IPS-18c (cell line): ENCODE data around the gene PARPBP.
"Not testable (repeated sequence)": the region's sequence is repeated elsewhere in the genome, so short reads cannot be mapped to it uniquely, and the experiment has no call there.

ENCODE experiments used
- H3K4me3 ChIP-seq: 2 replicates; pipeline ENCODE4 v1.7.0; 2013; ENCODE audit warnings: low read depth, mild to moderate bottlenecking, low read length, moderate library complexity; ENCODE audit not compliant: insufficient read depth
- H3K9me3 ChIP-seq: one replicate; pipeline ENCODE4 v1.6.1; 2013; ENCODE audit warnings: mild to moderate bottlenecking, low read length, moderate library complexity; ENCODE audit not compliant: control insufficient read depth, insufficient read depth

The PARPBP gene

DNA sequence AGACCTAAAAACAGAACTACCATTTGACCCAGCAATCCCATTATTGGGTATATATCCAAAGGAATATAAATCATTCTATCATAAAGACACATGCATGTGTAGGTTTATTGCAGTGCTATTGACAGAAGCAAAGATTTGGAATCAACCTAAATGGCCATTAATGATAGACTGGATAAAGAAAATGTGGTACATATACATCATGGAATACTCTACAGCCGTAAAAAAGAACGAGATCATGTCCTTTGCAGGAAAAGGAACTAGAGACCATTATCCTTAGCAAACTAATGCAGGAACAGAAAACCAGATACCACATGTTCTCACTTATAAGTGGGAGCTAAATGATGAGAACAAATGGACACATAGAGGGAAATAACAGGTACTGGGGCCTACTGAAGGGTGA is 11.5 kb downstream of the PARPBP start:
- not testable (repeated sequence) for H3K4me3 ChIP-seq, H3K9me3 ChIP-seq

GRCh38 chr12:102137619-102138018 is 17.6 kb downstream of the PARPBP start:
- not testable (repeated sequence) for H3K4me3 ChIP-seq, H3K9me3 ChIP-seq

GRCh38 chr12:102142866-102143373 is 22.9 kb downstream of the PARPBP start:
- not testable (repeated sequence) for H3K4me3 ChIP-seq, H3K9me3 ChIP-seq

GRCh38 chr12:102144221-102144620 is 24.2 kb downstream of the PARPBP start:
- H3K9me3 ChIP-seq = no peaks in the 10 kb centered on the region
- H3K4me3 ChIP-seq = no peak overlapping the region

GRCh38 chr12:102147062-102147587 is 27.1 kb downstream of the PARPBP start:
- H3K9me3 ChIP-seq, H3K4me3 ChIP-seq: not testable (repeated sequence)

- H3K9me3 ChIP-seq, H3K4me3 ChIP-seq: not testable (repeated sequence)
Measured at GRCh38 chr12:102155206-102155605, 35.2 kb downstream of the PARPBP start.

- Histone ChIP-seq H3K9me3 (no peaks in the 10 kb centered on the region), H3K4me3 (no peak overlapping the region)
Measured at GRCh38 chr12:102163383-102163782, 43.4 kb downstream of the PARPBP start.

DNA sequence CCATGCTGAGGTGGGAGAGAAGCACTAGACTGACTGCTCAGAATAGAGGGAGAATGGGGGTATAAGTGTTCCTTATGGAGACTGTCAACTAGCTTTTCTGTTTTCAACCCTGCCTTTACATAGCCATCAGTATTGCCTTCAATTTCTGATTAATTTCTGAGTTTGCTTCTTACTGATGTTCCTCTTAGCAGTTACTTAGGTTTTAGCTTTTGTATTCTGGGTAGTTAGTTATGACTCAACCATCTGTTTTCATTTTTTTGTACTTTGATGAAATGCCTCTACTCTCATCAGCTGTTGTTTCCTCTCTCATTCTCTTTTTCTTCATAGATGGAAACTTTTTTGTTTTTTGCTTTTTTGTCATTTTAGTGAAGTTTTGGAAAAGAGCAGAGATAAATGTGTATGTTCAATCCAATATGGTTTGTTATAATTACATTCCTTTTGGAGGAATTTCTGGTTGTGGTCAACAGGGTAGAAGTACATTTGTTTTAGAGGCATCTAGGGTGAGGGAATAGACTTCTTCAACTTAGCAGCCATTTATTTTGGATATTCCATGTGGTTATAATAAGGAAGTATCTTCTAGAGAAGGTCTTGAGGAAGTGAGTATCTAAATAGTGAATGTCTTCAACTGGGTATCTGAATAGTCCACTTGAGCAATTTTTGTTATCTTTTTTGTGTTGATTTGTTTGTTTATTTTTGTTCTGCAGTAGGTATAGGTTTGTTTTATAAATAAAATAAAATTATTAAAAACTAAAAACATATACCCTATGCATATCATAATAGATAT is 48.0 kb downstream of the PARPBP start:
- no peak overlapping the region for H3K4me3 ChIP-seq

DNA sequence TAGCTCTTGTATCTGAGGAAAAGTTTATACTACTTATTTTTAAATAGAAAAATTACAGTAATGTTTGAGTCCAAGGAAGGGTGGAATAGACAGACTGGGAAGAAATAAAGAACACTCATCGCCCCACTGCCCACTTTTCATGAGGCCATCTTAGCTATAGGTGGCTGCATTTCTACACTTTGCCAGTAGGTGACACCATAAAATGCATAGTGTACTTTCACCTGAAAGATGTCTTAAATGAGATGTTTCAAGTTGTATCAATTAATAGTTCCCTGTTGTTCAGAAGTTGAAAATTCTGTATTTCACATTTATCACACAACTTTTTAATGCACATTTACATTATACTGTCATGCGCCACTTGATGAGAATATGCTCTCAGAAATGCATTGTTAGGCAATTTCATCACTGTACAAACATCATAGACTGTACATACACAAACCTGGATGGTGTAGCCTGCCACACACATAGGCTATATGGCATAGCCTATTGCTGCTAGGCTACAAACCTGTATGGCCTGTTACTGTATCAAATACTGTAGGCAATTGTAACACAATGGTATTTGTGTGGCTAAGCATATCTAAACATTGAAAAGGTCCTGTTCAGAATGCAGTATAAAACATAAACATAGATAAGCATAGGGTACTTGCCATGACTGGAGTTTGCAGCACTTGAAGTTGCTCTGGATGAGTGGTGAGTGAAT is 50.1 kb downstream of the PARPBP start:
- Histone ChIP-seq H3K9me3 (no peaks in the 10 kb centered on the region), H3K4me3 (no peak overlapping the region)

More for the DNA sequence above, 48.0 kb downstream of the PARPBP start:
- no peaks in the 10 kb centered on the region for H3K9me3 ChIP-seq

GRCh38 chr12:102171951-102172350 is 52.0 kb downstream of the PARPBP start:
- no peak overlapping the region for H3K4me3 ChIP-seq
- no peaks in the 10 kb centered on the region for H3K9me3 ChIP-seq

DNA sequence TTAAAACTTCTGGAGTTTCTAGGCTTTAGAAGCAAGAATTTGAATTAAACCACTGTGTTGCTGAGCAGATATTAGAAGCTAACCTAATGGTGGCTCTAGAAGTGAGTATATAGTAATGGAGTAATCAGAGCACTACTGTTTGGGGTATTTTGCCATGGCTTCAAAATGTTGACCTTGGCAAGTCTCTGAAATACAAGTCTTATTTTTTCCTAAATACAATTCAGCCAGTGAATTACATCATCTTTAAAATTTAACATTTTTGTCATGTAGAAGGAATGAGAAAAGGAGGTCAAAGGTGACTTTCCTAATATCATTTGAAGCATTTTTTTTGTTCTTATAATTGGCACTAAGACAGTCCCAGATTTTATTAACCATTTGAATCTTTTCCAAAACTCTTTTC is 52.5 kb downstream of the PARPBP start:
- no peaks in the 10 kb centered on the region for H3K9me3 ChIP-seq
- H3K4me3 ChIP-seq = no peak overlapping the region

DNA sequence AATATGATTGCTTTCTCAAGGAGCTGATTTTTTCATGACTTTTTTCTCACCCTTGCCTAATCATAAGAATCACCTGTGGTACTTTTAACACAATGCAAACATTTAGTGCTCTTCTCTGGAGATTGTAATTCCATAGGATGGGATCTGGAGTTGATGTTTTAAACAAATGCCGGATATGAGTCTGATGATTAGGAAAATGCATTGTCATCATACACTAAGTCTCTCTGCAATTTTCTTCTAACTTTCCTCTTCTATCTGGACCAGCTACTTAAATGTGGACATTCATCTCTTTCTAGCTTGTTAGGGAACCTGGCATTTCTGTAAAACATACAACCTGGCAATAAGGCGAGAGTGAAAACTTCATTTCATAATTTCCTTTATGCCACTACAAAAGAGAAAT is 54.1 kb downstream of the PARPBP start:
- H3K9me3 ChIP-seq = no peaks in the 10 kb centered on the region
- no peak overlapping the region for H3K4me3 ChIP-seq

GRCh38 chr12:102174761-102175160 is 54.8 kb downstream of the PARPBP start:
- Histone ChIP-seq H3K9me3 (no peaks in the 10 kb centered on the region), H3K4me3 (no peak overlapping the region)

DNA sequence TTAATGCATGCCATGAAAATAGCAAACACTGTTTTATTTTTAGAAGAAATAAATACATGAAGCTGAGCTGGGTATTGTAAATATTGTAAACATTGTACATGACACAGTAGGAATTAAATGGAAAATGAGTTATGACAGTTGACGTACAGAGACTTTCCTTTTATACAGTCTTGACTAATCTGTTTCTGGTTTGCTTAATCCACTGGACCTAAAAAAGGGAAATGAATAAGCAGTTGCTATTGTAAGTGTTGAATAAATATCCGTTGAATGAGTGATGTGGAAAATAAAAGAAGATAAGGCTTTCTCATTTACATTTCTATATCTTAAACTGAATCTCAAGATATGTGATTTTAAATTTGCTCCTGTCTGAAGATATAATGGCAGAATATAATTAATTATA is 62.7 kb downstream of the PARPBP start:
- Histone ChIP-seq H3K4me3 (no peak overlapping the region), H3K9me3 (no peaks in the 10 kb centered on the region)

DNA sequence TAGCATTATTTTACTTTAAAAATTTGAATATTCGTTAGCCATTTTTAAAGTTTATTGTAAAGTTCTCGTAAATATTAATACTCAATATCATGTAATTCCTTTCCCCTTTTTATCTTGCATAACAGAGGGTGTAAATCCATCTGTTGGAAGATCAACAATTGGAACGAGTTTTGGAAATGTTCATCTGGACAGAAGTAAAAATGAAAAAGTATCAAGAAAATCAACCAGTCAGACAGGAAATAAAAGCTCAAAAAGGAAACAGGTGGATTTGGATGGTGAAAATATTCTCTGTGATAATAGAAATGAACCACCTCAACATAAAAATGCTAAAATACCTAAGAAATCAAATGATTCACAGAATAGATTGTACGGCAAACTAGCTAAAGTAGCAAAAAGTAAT is 75.8 kb downstream of the PARPBP start:
- H3K9me3 ChIP-seq = no peaks in the 10 kb centered on the region

DNA sequence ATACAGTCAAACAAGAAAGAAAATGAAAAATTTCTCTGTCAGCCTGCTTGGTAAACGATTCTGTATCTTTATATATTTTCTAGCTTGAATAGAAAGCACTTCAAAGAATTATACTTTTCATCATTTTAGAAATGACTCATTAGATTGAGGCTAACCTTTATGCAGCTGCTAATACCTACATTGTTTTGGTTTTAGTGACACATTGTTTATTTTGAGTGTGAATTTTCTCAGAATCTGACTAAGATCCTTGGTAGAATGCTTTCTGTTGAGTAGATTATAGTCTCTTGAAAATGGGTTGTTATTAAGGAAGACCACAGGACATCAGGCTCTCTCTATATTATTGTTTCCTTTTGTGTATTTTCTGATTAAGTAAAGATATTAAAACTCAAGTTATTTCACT is 77.8 kb downstream of the PARPBP start, which contains the start of gene PMCH:
Gene PMCH (minus strand): TSS at position 45 of the 400 bp plus-strand sequence. CDS start 63 bp downstream, outside the sequence.
- Histone ChIP-seq H3K4me3 (no peak within 1 kb of the TSS), H3K9me3 (no peaks in the 10 kb centered on the region)

More for the DNA sequence above, 75.8 kb downstream of the PARPBP start:
- H3K4me3 ChIP-seq = no peak overlapping the region

- H3K4me3 ChIP-seq = no peak overlapping the region
Measured at GRCh38 chr12:102201436-102202061, 81.6 kb downstream of the PARPBP start.

DNA sequence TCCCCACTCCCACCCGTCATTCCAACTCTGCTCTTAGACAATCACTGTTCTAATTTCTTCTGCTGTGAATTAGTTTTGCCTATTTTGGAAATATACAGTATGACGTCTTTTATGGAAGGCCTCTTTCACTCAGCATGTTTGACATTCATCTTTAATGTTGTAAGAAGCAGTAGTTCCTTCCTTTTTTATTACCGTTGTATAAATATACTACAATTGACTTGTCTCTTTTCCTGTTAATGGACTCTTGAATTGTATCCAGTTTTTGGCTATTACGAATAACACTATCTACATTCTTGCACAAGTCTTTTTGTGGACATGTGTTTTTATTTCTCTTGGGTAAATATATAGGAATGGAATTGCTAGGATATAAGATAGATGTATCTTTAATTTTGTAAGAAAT is 82.6 kb downstream of the PARPBP start:
- Histone ChIP-seq H3K9me3 (no peaks in the 10 kb centered on the region), H3K4me3 (no peak overlapping the region)

More at GRCh38 chr12:102201436-102202061, 81.6 kb downstream of the PARPBP start:
- H3K9me3 ChIP-seq = no peaks in the 10 kb centered on the region
